ENCODE results near the gene DBP.
A peak's percentile ranks its signal among the peaks of the same experiment; 100 is the strongest.
"Not testable (repeated sequence)": the region's sequence is repeated elsewhere in the genome, so short reads cannot be mapped to it uniquely, and the experiment has no call there.

DBP gene

GRCh38 chr19:48638831-48639381 lies 1.7 kb upstream of the DBP start:
- no peak for DNase-seq

- DNase-seq: peak; percentile 73
Observed at GRCh38 chr19:48637948-48638830, 1.0 kb upstream of the DBP start.

- DNase-seq: peak; percentile 98
Observed at GRCh38 chr19:48637449-48637947, 319 bp upstream of the DBP start.

- DNase-seq: no peak
Observed at GRCh38 chr19:48635966-48636858, 967 bp downstream of the DBP start.

- DNase-seq: peak; percentile 56
Observed at GRCh38 chr19:48635263-48635965, 1.8 kb downstream of the DBP start.

GRCh38 chr19:48634424-48635262 lies 2.5 kb downstream of the DBP start:
- peak; percentile 95 for DNase-seq

- DNase-seq: no peak
Observed at GRCh38 chr19:48634036-48634342, 3.2 kb downstream of the DBP start.

- DNase-seq: no peak
Observed at GRCh38 chr19:48633148-48634035, 3.8 kb downstream of the DBP start.

GRCh38 chr19:48632692-48633147 lies 4.5 kb downstream of the DBP start:
- DNase-seq: no peak

- not testable (repeated sequence) for DNase-seq
Observed at GRCh38 chr19:48632286-48632685, 4.9 kb downstream of the DBP start.

GRCh38 chr19:48631225-48631624 lies 6.0 kb downstream of the DBP start:
- DNase-seq: no peak

GRCh38 chr19:48630296-48631063 lies 6.7 kb downstream of the DBP start:
- DNase-seq: peak; percentile 37

- peak; percentile 89 for DNase-seq
Observed at GRCh38 chr19:48629599-48630295, 7.4 kb downstream of the DBP start.

- DNase-seq: no peak
Observed at GRCh38 chr19:48629297-48629598, 7.9 kb downstream of the DBP start.

GRCh38 chr19:48628486-48629296 lies 8.5 kb downstream of the DBP start:
- no peak for DNase-seq

- no peak for DNase-seq
Observed at GRCh38 chr19:48627865-48628314, 9.3 kb downstream of the DBP start.

- no peak for DNase-seq
Observed at GRCh38 chr19:48627201-48627864, 9.8 kb downstream of the DBP start.

GRCh38 chr19:48625891-48626327 lies 11.3 kb downstream of the DBP start:
- DNase-seq: no peak
